GM10266 (cell line): Measurements from ENCODE around the gene PIEZO2.
A peak's percentile ranks its signal among the peaks of the same experiment; 100 is the strongest.

ENCODE experiments used
- DNase-seq: peaks from one replicate; pipeline ENCODE4 v3.0.0; 2012; ENCODE audit errors: extremely low spot score
- CTCF ChIP-seq: IDR thresholded peaks from 2 replicates; pipeline ENCODE4 v1.5.1; 2012; ENCODE audit warnings: mild to moderate bottlenecking, low read depth; ENCODE audit not compliant: control insufficient read depth, insufficient read depth; ENCODE audit errors: missing control alignments

Gene PIEZO2

GRCh38 chr18:10928772-10929373 is 220.5 kb downstream of the PIEZO2 start:
- no peak for TF ChIP-seq CTCF
- peak; percentile 38 for DNase-seq

- DNase-seq: no peak
- no peak for TF ChIP-seq CTCF
Observed at GRCh38 chr18:10928011-10928771, 221.2 kb downstream of the PIEZO2 start.

GRCh38 chr18:10927286-10927992 is 221.9 kb downstream of the PIEZO2 start:
- DNase-seq: no peak
- no peak for TF ChIP-seq CTCF

GRCh38 chr18:10926621-10927161 is 222.7 kb downstream of the PIEZO2 start:
- DNase-seq: peak; percentile 22
- TF ChIP-seq CTCF: no peak

GRCh38 chr18:10924290-10924689 is 225.1 kb downstream of the PIEZO2 start:
- TF ChIP-seq CTCF: no peak
- no peak for DNase-seq

- no peak for TF ChIP-seq CTCF
- no peak for DNase-seq
Observed at GRCh38 chr18:10923551-10924070, 225.8 kb downstream of the PIEZO2 start.
